Neuronal stem cell (in vitro differentiated cells): ENCODE data around the gene HIGD2B.
"Not testable (repeated sequence)": the region's sequence is repeated elsewhere in the genome, so short reads cannot be mapped to it uniquely, and the experiment has no call there.

ENCODE experiments used
- DNase-seq: peaks from one replicate; pipeline ENCODE4 v3.0.0-alpha.2; 2013; ENCODE audit warnings: low spot score
- H2AFZ ChIP-seq: one replicate; pipeline ENCODE4 v1.6.1; 2013; ENCODE audit warnings: mild to moderate bottlenecking, low read length, inconsistent platforms
- H2AK5ac ChIP-seq: 2 replicates; pipeline ENCODE4 v1.6.1; 2013; ENCODE audit warnings: low read depth, mild to moderate bottlenecking, inconsistent platforms, low read length, moderate library complexity, mixed read lengths
- H2BK120ac ChIP-seq: 2 replicates; pipeline ENCODE4 v1.6.1; 2013; ENCODE audit warnings: low read depth, mild to moderate bottlenecking, inconsistent platforms, low read length, moderate library complexity, mixed read lengths
- H2BK12ac ChIP-seq: one replicate; pipeline ENCODE4 v1.6.1; 2013; ENCODE audit warnings: low read length, inconsistent platforms
- H2BK15ac ChIP-seq: 2 replicates; pipeline ENCODE4 v1.6.1; 2013; ENCODE audit warnings: mild to moderate bottlenecking, low read length, inconsistent platforms, mixed read lengths
- H2BK5ac ChIP-seq: one replicate; pipeline ENCODE4 v1.6.1; 2013; ENCODE audit warnings: inconsistent platforms, mild to moderate bottlenecking, low read length, moderate library complexity
- H3K14ac ChIP-seq: one replicate; pipeline ENCODE4 v1.6.1; 2013; ENCODE audit warnings: low read length, inconsistent platforms
- H3K18ac ChIP-seq: 2 replicates; pipeline ENCODE4 v1.6.1; 2013; ENCODE audit warnings: low read length, inconsistent platforms
- H3K23ac ChIP-seq: 2 replicates; pipeline ENCODE4 v1.6.1; 2013; ENCODE audit warnings: low read depth, mild to moderate bottlenecking, mixed read lengths, low read length, inconsistent platforms; ENCODE audit not compliant: poor library complexity
- H3K27ac ChIP-seq: replicated peaks from 3 replicates; pipeline ENCODE4 v1.5.1; 2013; ENCODE audit warnings: low read length, inconsistent platforms
- H3K27me3 ChIP-seq, 3 experiments: 2 replicates each; pipeline ENCODE4 v1.6.1; 2013; ENCODE audit warnings: low read length in 3 of 3, mild to moderate bottlenecking in 2 of 3, inconsistent platforms in 1 of 3, low read depth in 1 of 3, mixed read lengths in 1 of 3, moderate library complexity in 1 of 3; ENCODE audit not compliant: control insufficient read depth in 3 of 3, insufficient read depth in 3 of 3
- H3K36me3 ChIP-seq, 2 donors: replicated peaks in 1 of 2; 2 replicates each; pipeline ENCODE4 v1.6.1; 2013; ENCODE audit warnings: low read length in 2 of 2; ENCODE audit not compliant: control insufficient read depth in 2 of 2, insufficient read depth in 2 of 2
- H3K4ac ChIP-seq: 2 replicates; pipeline ENCODE4 v1.6.1; 2013; ENCODE audit warnings: inconsistent platforms, mild to moderate bottlenecking, low read length, moderate library complexity
- H3K4me1 ChIP-seq, 2 donors: 1 replicate in 1 of 2; 2 replicates in 1 of 2; pipeline ENCODE4 v1.6.1; 2013; ENCODE audit warnings: low read length in 2 of 2, low read depth in 1 of 2; ENCODE audit not compliant: control insufficient read depth in 2 of 2, insufficient read depth in 1 of 2
- H3K4me2 ChIP-seq: one replicate; pipeline ENCODE4 v1.6.1; 2013; ENCODE audit warnings: mild to moderate bottlenecking, low read length, inconsistent platforms; ENCODE audit not compliant: insufficient read depth, poor library complexity, severe bottlenecking
- H3K4me3 ChIP-seq, 2 donors: 2 replicates each; pipeline ENCODE4 v1.5.1; 2013; ENCODE audit warnings: low read length in 2 of 2, mild to moderate bottlenecking in 2 of 2, inconsistent platforms in 1 of 2, moderate library complexity in 1 of 2
- H3K79me1 ChIP-seq: one replicate; pipeline ENCODE4 v1.6.1; 2013; ENCODE audit warnings: low read depth, mild to moderate bottlenecking, inconsistent platforms, low read length, moderate library complexity
- H3K9ac ChIP-seq: one replicate; pipeline ENCODE4 v1.6.1; 2013; ENCODE audit warnings: mild to moderate bottlenecking, low read depth, low read length, inconsistent platforms; ENCODE audit not compliant: poor library complexity
- H3K9me3 ChIP-seq, 2 donors: replicated peaks in 1 of 2; 2 replicates each; pipeline versions ENCODE3 to v1.6.1; 2013; ENCODE audit warnings: low read length in 2 of 2, mild to moderate bottlenecking in 2 of 2, inconsistent platforms in 1 of 2, low read depth in 1 of 2, mixed read lengths in 1 of 2, moderate library complexity in 1 of 2; ENCODE audit not compliant: control insufficient read depth in 2 of 2, insufficient read depth in 1 of 2
- H4K8ac ChIP-seq: one replicate; pipeline ENCODE4 v1.6.1; 2013; ENCODE audit warnings: low read depth, mild to moderate bottlenecking, inconsistent platforms, low read length, moderate library complexity
- H4K91ac ChIP-seq: one replicate; pipeline ENCODE4 v1.6.1; 2013; ENCODE audit warnings: low read length, low read depth, mild to moderate bottlenecking, inconsistent platforms; ENCODE audit not compliant: poor library complexity
- WGBS, 2 donors: extraction: QIAGEN DNeasy Blood & Tissue Kit; methylation state at CpG; one replicate each; pipeline ENCODE4 v1.1.7; 2013; ENCODE audit warnings: missing lambda C conversion rate in 2 of 2, mixed read lengths in 1 of 2; ENCODE audit not compliant: insufficient read length in 2 of 2, insufficient replicate concordance in 1 of 2; ENCODE audit errors: extremely low coverage in 2 of 2; 5-methylcytosine and 5-hydroxymethylcytosine counted together

Gene HIGD2B

GRCh38 chr15:72669803-72670202, 16.2 kb downstream of the HIGD2B start:
- not testable (repeated sequence) for H2BK120ac ChIP-seq, H3K79me1 ChIP-seq, H3K36me3 ChIP-seq, H3K14ac ChIP-seq, H3K27ac ChIP-seq, DNase-seq, H3K18ac ChIP-seq, H3K9ac ChIP-seq, H3K9me3 ChIP-seq, H3K23ac ChIP-seq, H3K4ac ChIP-seq, H4K91ac ChIP-seq, H2BK5ac ChIP-seq, H3K4me2 ChIP-seq, H2BK15ac ChIP-seq, H3K27me3 ChIP-seq, H2AK5ac ChIP-seq, H2BK12ac ChIP-seq, H4K8ac ChIP-seq, H3K4me3 ChIP-seq, H2AFZ ChIP-seq
- no CpG with 5 or more reads among the region's 6 CpGs for WGBS, 2 donors
- H3K4me1 ChIP-seq = peaks cover 2 to 10% of the 10 kb centered on the region in 2 donors

GRCh38 chr15:72665706-72666105, 20.3 kb downstream of the HIGD2B start:
- H2BK12ac ChIP-seq, H3K36me3 ChIP-seq, H2BK15ac ChIP-seq, H3K4me2 ChIP-seq, H3K4ac ChIP-seq, H3K4me1 ChIP-seq, H4K91ac ChIP-seq, H2BK5ac ChIP-seq, H3K27me3 ChIP-seq, H3K9ac ChIP-seq, H3K79me1 ChIP-seq, H2AFZ ChIP-seq, H3K27ac ChIP-seq, DNase-seq, H3K23ac ChIP-seq, H2BK120ac ChIP-seq, H4K8ac ChIP-seq, H3K18ac ChIP-seq, H2AK5ac ChIP-seq, H3K4me3 ChIP-seq, H3K14ac ChIP-seq, H3K9me3 ChIP-seq: not testable (repeated sequence)
- WGBS, 2 donors = no CpG with 5 or more reads among the region's 11 CpGs

- H3K36me3 ChIP-seq, H2AK5ac ChIP-seq, H3K27me3 ChIP-seq, H2BK5ac ChIP-seq, H4K8ac ChIP-seq, H3K9me3 ChIP-seq, H2BK12ac ChIP-seq, H3K4ac ChIP-seq, H3K14ac ChIP-seq, H3K9ac ChIP-seq, H4K91ac ChIP-seq, H3K4me1 ChIP-seq, H2BK120ac ChIP-seq, H3K4me2 ChIP-seq, H3K27ac ChIP-seq, H3K79me1 ChIP-seq, DNase-seq, H3K18ac ChIP-seq, H2AFZ ChIP-seq, H2BK15ac ChIP-seq, H3K4me3 ChIP-seq, H3K23ac ChIP-seq: not testable (repeated sequence)
- WGBS, 2 donors = no CpG with 5 or more reads among the region's 8 CpGs
These were observed 22.1 kb downstream of the HIGD2B start for GRCh38 chr15:72663931-72664330.

GRCh38 chr15:72661081-72661480, 24.9 kb downstream of the HIGD2B start:
- H4K91ac ChIP-seq, H4K8ac ChIP-seq, H3K18ac ChIP-seq, H2BK12ac ChIP-seq, H2BK15ac ChIP-seq, H3K23ac ChIP-seq, H3K27ac ChIP-seq, H2AK5ac ChIP-seq, H3K14ac ChIP-seq, H3K9ac ChIP-seq, H3K4ac ChIP-seq, H3K36me3 ChIP-seq, H3K4me2 ChIP-seq, DNase-seq, H3K4me1 ChIP-seq, H3K4me3 ChIP-seq, H2BK120ac ChIP-seq, H3K27me3 ChIP-seq, H3K9me3 ChIP-seq, H2BK5ac ChIP-seq, H2AFZ ChIP-seq, H3K79me1 ChIP-seq: not testable (repeated sequence)
- no CpG with 5 or more reads among the region's 10 CpGs for WGBS, 2 donors
